Measurements from ENCODE around the gene CHPT1.

Gene CHPT1

GRCh38 chr12:101767537-101767936, 70.1 kb downstream of the CHPT1 start:
- no peak for DNase-seq

- DNase-seq: no peak
These were observed 71.3 kb downstream of the CHPT1 start for GRCh38 chr12:101768781-101769180.

DNA sequence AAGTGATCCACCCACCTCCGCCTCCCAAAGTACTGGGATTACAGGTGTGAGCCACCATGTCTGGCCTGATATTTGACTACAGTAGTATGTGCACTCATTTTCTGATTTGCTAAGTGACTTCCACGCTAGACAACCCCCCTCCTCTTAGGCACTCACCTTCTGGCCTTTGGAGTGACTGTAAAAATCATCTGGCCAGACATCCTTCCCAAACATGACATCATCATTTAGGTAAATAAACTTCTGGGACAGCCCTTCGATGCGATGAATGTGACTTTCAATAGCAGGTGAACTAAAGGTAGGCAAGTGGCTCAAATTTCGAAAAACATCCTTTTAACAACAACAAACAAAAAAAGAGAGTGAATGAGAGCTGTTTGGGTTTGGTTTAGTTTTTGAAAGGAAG, 72.4 kb downstream of the CHPT1 start:
- DNase-seq: no peak

DNA sequence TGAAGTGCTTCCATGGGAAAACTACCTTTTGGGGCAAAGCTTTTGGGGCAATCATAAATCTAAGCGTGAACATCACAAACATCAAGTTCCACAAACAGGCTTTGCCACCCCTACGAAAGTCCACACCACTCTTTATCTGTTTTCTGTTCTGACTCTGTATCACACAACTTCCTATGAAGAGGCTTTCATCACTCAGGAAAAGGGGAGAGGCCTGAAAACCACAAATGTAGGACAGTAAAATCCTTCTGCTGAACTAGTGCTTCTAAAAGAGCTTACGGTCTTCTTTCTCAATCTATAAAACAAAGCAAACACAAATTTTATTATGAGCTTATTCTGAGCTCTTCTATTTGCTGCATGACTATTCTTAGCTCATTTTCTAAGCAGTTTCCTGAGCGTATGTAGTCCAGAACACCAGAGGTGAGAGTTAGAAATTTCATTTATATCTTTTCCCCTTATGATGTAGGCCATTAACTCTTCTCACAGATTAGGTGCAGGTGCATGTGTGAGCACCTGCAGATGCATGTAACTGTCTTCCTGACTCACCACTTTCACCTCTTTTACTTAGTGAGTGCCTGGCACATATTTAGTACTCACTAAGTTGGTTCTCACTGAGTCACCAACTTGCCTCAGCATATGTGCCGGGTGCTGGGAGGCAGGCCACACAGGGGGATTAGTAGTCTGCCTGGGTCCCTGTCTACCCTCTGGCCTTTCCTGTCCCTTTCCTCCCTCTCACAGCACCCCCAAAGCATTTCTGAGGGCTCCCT, 74.8 kb downstream of the CHPT1 start:
- peak in 1 of 5 experiments; percentile 8 for DNase-seq

- peak; percentile 12 to 72 (median 52) for DNase-seq
These were observed 76.3 kb downstream of the CHPT1 start for GRCh38 chr12:101773650-101774162.

DNA sequence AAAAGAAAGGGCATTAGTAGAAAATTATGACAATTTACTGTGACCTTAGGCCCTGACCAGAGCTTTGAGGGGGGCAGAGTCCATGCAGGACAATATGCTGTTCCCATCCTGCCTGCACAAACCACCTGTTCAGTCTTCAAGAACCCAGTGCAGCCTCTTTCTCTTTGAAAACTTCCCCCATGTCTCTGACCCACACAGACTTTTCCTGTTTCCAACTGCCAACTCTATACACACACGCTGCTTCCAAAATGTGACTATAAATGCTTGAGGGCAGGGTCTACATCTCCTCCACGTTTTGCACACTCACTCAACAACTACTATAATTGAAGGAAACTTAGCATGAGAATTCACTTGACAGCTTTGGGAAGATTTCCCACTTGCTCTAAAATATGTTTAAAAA, 78.4 kb downstream of the CHPT1 start:
- DNase-seq: no peak

DNA sequence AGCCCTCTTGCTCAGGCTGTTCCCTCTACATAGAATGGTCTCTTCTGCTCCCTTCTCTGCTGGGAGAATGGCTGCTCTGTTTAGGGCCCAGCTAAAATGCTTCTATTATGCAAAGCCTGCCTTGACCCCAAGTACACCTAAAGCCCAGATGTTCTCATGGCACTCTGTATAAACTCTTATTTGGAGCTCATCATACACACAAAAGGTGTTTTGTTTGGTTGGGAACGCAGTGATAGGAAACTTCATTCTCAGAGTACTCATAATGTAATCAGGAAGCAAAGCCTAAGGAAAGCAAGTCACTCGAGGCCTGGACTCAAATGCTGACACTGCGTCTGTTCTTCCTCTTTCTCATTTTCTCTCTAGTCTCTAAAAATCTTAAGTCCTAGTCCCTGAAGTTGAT, 80.0 kb downstream of the CHPT1 start:
- no peak for DNase-seq

DNA sequence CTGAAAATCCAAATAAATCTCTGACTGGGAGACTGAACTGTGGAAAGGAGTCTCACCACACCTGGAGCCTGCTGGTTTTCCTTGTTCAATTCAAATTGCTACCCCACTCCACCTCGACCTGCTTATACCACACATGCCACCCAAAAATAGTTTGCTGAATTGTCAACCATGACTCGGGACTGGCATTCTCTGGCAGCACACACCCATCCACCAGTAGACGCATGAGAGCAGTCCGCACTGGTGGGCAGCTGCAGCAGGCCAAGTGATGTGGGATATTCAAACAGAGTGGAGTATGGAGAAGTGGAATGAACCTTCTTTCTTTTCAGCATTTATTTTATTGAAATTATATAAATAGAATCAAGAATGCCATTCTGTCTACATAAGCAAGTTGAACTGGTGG, 80.5 kb downstream of the CHPT1 start:
- no peak for DNase-seq
